Prostate gland (tissue), 2 donors: ENCODE data around the gene OR13J1. TPM values are rescaled to one million over a fixed set of nuclear protein-coding genes. Genes with fewer than 3 reads are reported as not detected.

Experiments
- DNase-seq: peaks from one replicate; pipeline ENCODE4 v3.0.0-alpha.2; 2019; ENCODE audit warnings: low spot score
- H3K27ac ChIP-seq, 2 donors: fragments of 200-600 bp; sonication (generic); 2 replicates each; pipeline ENCODE4 v1.5.1; 2017 to 2019
- H3K27me3 ChIP-seq: fragments of 200-600 bp; sonication (generic); replicated peaks from 2 replicates; pipeline ENCODE4 v1.5.1; 2019; ENCODE audit not compliant: insufficient read depth
- H3K36me3 ChIP-seq, 2 donors: fragments of 200-600 bp; sonication (generic); 1 replicate in 1 of 2; 2 replicates in 1 of 2; pipeline versions ENCODE4 v1.5.1 to v1.8.1; 2017 to 2019
- H3K4me1 ChIP-seq: fragments of 200-600 bp; sonication (generic); replicated peaks from 2 replicates; pipeline ENCODE4 v1.5.1; 2019
- H3K4me3 ChIP-seq, 2 donors: fragments of 200-600 bp; sonication (generic); 2 replicates each; pipeline ENCODE4 v1.5.1; 2017 to 2019
- H3K9me3 ChIP-seq: fragments of 200-600 bp; sonication (generic); 2 replicates; pipeline ENCODE4 v1.5.1; 2017
- CTCF ChIP-seq, 4 experiments: fragments of 200-600 bp in 2 of 4; fragments of 450-650 bp in 2 of 4; sonication (generic) in 2 of 4; IDR thresholded peaks; 1 replicate in 3 of 4; 2 replicates in 1 of 4; pipeline ENCODE4 v1.5.1; 2016 to 2019; ENCODE audit warnings: antibody characterized with exemption in 4 of 4, mild to moderate bottlenecking in 2 of 4, moderate library complexity in 2 of 4
- POLR2A ChIP-seq: fragments of 450-650 bp; IDR thresholded peaks from one replicate; pipeline ENCODE4 v1.6.1; 2016; ENCODE audit warnings: antibody characterized with exemption, mild to moderate bottlenecking
- POLR2AphosphoS5 ChIP-seq: sonication (generic); formaldehyde crosslinking; IDR thresholded peaks from one replicate; pipeline ENCODE4 v1.6.1; 2017; ENCODE audit warnings: antibody characterized with exemption
- WGBS: methylation state at CpG from one replicate; pipeline ENCODE4 v1.1.5; 2018; 5-methylcytosine and 5-hydroxymethylcytosine counted together
- intact Hi-C: fragments of 100-400 bp; cut with DNase I; formaldehyde crosslinking; loops from one replicate; pipeline ENCODE4 v1.14.2; 2022
- total RNA-seq, 2 donors: library from RNA; depleted of rRNA; stranded (reverse); fragments of >200 nt; gene quantifications; one replicate each; pipeline ENCODE4 v1.1.0, GENCODE V29; 2016

The OR13J1 gene
- total RNA-seq, 2 donors from 2014 or later, result not detected

GRCh38 chr9:35854091-35854762, 16.0 kb downstream of the OR13J1 start:
- Histone ChIP-seq H3K9me3 (no peaks in the 10 kb centered on the region), H3K27me3 (no peaks in the 10 kb centered on the region), H3K4me1 (no peaks in the 10 kb centered on the region), H3K27ac (no peak overlapping the region), H3K36me3 (no peaks in the 10 kb centered on the region), H3K4me3 (no peak overlapping the region)
- no peak for DNase-seq
- no peak for TF ChIP-seq CTCF (IDR thresholded peaks at IDR 0.05)
- TF ChIP-seq POLR2AphosphoS5, result no peak
- TF ChIP-seq POLR2A, result no peak
- 83% methylated on average over 7 of the region's 7 CpGs for WGBS
- intact Hi-C loops, result no loop called here

GRCh38 chr9:35852876-35853865, 17.0 kb downstream of the OR13J1 start:
- Histone ChIP-seq H3K36me3 (no peaks in the 10 kb centered on the region), H3K27me3 (no peaks in the 10 kb centered on the region), H3K4me3 (no peak overlapping the region), H3K9me3 (no peaks in the 10 kb centered on the region), H3K4me1 (no peaks in the 10 kb centered on the region), H3K27ac (no peak overlapping the region)
- DNase-seq, result no peak
- intact Hi-C loops, result no loop called here
- no peak for TF ChIP-seq POLR2A
- no peak for TF ChIP-seq POLR2AphosphoS5
- TF ChIP-seq CTCF (IDR thresholded peaks at IDR 0.05), result no peak
- 88% methylated on average over 25 of the region's 25 CpGs for WGBS

GRCh38 chr9:35852267-35852815, 17.9 kb downstream of the OR13J1 start:
- no peak for DNase-seq
- Histone ChIP-seq H3K36me3 (no peaks in the 10 kb centered on the region), H3K27me3 (no peaks in the 10 kb centered on the region), H3K4me1 (no peaks in the 10 kb centered on the region), H3K9me3 (no peaks in the 10 kb centered on the region), H3K4me3 (no peak overlapping the region), H3K27ac (no peak overlapping the region)
- TF ChIP-seq CTCF (IDR thresholded peaks at IDR 0.05) (no peak), POLR2AphosphoS5 (no peak), POLR2A (no peak)
- 90% methylated on average over 2 of the region's 2 CpGs for WGBS
- intact Hi-C loops, result no loop called here

- no peaks in the 10 kb centered on the region for H3K27me3 ChIP-seq
- no peak for DNase-seq
- no peaks in the 10 kb centered on the region for H3K9me3 ChIP-seq
- H3K4me3 ChIP-seq, result no peak overlapping the region
- H3K36me3 ChIP-seq, result no peaks in the 10 kb centered on the region
- intact Hi-C loops, result no loop called here
- H3K27ac ChIP-seq, result no peak overlapping the region
- WGBS, result 75% methylated on average over 4 of the region's 4 CpGs
- TF ChIP-seq POLR2AphosphoS5 (no peak), POLR2A (no peak)
- no peaks in the 10 kb centered on the region for H3K4me1 ChIP-seq
Measured at GRCh38 chr9:35847792-35848572, 22.2 kb downstream of the OR13J1 start.
